ENCODE data around the gene AR. TPM values are rescaled to one million over a fixed set of nuclear protein-coding genes. Genes with fewer than 3 reads are reported as not detected.
A peak's percentile ranks its signal among the peaks of the same experiment; 100 is the strongest.

AR gene
- total and polyA plus RNA-seq, 2 donors (not counting 3 experiments of a cell fraction or from before 2014, with no cell fraction given), result 9.3 to 16.0 TPM

DNA sequence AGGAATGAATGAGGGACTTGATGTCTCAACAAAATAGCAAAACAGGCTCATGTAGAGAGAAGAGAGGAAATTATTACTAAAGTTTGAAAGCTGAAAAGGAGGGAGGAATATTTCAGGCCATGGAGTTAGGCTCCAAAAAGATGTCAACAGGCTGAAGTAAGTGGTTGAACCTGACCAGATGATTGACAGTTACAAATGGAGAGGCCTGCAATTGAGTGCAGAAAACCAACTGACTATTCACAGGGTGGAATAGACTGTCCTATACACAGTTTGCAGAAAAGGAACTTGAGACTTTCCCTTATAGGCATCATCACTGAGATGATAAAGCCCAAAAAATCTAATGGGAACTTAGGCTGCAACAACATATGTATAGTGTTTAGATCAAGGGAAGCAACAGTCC lies 233.3 kb downstream of the AR start:
- no peaks in the 10 kb centered on the region for H3K9me3 ChIP-seq (replicated peaks; ENCODE audit: control insufficient read depth, insufficient read depth, low read length)
- no TSS peak for BruUV-seq (replicated peaks)
- no peak overlapping the region for H3K9ac ChIP-seq (replicated peaks; ENCODE audit: extremely low read depth, insufficient read depth, low read length)
- no peaks in the 10 kb centered on the region for H3K79me2 ChIP-seq (ENCODE audit: control insufficient read depth, insufficient read depth, low read length)
- dilution Hi-C loops (cut with MboI; ENCODE audit: extremely low pct_ligation_motif_present, low sequenced_read_pairs) (no loop called here), intact Hi-C loops (cut with micrococcal nuclease) (no loop called here)
- ChIA-PET CTCF (no interaction called here), POLR2A (no interaction called here)
- no peak for DNase-seq (ENCODE audit: low read depth, low spot score)
- H4K20me1 ChIP-seq (replicated peaks; ENCODE audit: control insufficient read depth, extremely low read depth, insufficient read depth, low read length), result no peaks in the 10 kb centered on the region
- TF ChIP-seq FOS (IDR thresholded peaks at IDR 0.05; ENCODE audit: borderline replicate concordance, insufficient read depth, low read length), result no peak
- no peak for TF ChIP-seq GATA2 (IDR thresholded peaks at IDR 0.05; ENCODE audit: insufficient read depth, insufficient read length, low read depth, low read length)
- TF ChIP-seq, protein P1, sequence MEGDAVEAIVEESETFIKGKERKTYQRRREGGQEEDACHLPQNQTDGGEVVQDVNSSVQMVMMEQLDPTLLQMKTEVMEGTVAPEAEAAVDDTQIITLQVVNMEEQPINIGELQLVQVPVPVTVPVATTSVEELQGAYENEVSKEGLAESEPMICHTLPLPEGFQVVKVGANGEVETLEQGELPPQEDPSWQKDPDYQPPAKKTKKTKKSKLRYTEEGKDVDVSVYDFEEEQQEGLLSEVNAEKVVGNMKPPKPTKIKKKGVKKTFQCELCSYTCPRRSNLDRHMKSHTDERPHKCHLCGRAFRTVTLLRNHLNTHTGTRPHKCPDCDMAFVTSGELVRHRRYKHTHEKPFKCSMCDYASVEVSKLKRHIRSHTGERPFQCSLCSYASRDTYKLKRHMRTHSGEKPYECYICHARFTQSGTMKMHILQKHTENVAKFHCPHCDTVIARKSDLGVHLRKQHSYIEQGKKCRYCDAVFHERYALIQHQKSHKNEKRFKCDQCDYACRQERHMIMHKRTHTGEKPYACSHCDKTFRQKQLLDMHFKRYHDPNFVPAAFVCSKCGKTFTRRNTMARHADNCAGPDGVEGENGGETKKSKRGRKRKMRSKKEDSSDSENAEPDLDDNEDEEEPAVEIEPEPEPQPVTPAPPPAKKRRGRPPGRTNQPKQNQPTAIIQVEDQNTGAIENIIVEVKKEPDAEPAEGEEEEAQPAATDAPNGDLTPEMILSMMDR (IDR thresholded peaks at IDR 0.05; ENCODE audit: extremely low read depth in 1 of 2, insufficient read depth in 1 of 2, low read depth in 1 of 2, low read length in 2 of 2), result no peak
- no peak overlapping the region for H3K4me3 ChIP-seq (replicated peaks in 1 of 3; ENCODE audit: insufficient read depth in 1 of 3, low read depth in 1 of 3, low read length in 3 of 3)
- H3K27me3 ChIP-seq (ENCODE audit: control insufficient read depth in 2 of 2, insufficient read depth in 2 of 2, low read length in 2 of 2), result no peaks in the 10 kb centered on the region
- H3K9me1 ChIP-seq (replicated peaks; ENCODE audit: control insufficient read depth, extremely low read depth, insufficient read depth, low read length), result no peaks in the 10 kb centered on the region
- no peak overlapping the region for H3K27ac ChIP-seq (ENCODE audit: insufficient read depth, low read depth, low read length)
- no peak for FAIRE-seq
- peaks cover 15% of the 10 kb centered on the region for H3K4me1 ChIP-seq (ENCODE audit: control insufficient read depth, extremely low read depth, insufficient read depth, low read length)
- no peak overlapping the region for H2AFZ ChIP-seq (ENCODE audit: low read depth, low read length)
- H3K36me3 ChIP-seq (ENCODE audit: control insufficient read depth in 2 of 2, extremely low read depth in 1 of 2, insufficient read depth in 2 of 2, low read length in 2 of 2), result no peaks in the 10 kb centered on the region
- H3K4me2 ChIP-seq (ENCODE audit: insufficient read depth, low read length), result no peak overlapping the region

DNA sequence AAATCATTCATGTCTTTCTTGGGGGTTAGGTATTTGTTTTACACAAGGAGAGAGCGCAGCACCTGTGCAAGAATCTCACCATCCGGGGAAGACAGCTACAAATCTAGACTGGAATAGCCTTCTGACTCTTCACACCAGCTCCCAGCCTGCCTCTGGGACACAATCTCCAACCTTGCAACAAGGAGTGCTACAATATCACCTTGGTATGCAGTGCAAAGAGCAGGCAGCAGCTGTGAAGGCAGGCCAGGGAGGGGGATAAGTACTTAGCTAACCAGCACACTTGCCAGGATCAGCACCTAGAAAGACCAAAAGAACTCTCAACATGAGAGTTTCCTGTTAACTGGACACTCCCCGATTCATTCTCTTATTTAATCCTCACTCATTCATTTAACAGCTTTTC lies 235.3 kb downstream of the AR start:
- H3K9me1 ChIP-seq (replicated peaks; ENCODE audit: control insufficient read depth, extremely low read depth, insufficient read depth, low read length), result no peaks in the 10 kb centered on the region
- no peak overlapping the region for H3K9ac ChIP-seq (replicated peaks; ENCODE audit: extremely low read depth, insufficient read depth, low read length)
- H3K79me2 ChIP-seq (ENCODE audit: control insufficient read depth, insufficient read depth, low read length), result no peaks in the 10 kb centered on the region
- peaks cover 15% of the 10 kb centered on the region for H3K4me1 ChIP-seq (ENCODE audit: control insufficient read depth, extremely low read depth, insufficient read depth, low read length)
- TF ChIP-seq FOS (IDR thresholded peaks at IDR 0.05; ENCODE audit: borderline replicate concordance, insufficient read depth, low read length) (no peak), EZH2 (IDR thresholded peaks at IDR 0.05; ENCODE audit: borderline replicate concordance, low read depth, low read length, severe bottlenecking) (no peak), MYC (IDR thresholded peaks at IDR 0.05; ENCODE audit: low read depth, low read length) (no peak)
- TF ChIP-seq, protein P1 (IDR thresholded peaks at IDR 0.05; ENCODE audit: extremely low read depth in 1 of 2, insufficient read depth in 1 of 2, low read depth in 1 of 2, low read length in 2 of 2), result no peak
- no peaks in the 10 kb centered on the region for H4K20me1 ChIP-seq (replicated peaks; ENCODE audit: control insufficient read depth, extremely low read depth, insufficient read depth, low read length)
- ChIA-PET POLR2A (no interaction called here), CTCF (no interaction called here)
- H2AFZ ChIP-seq (ENCODE audit: low read depth, low read length), result no peak overlapping the region
- BruUV-seq (replicated peaks), result no TSS peak
- no peaks in the 10 kb centered on the region for H3K27me3 ChIP-seq (ENCODE audit: control insufficient read depth in 2 of 2, insufficient read depth in 2 of 2, low read length in 2 of 2)
- no peak overlapping the region for H3K4me2 ChIP-seq (ENCODE audit: insufficient read depth, low read length)
- no peaks in the 10 kb centered on the region for H3K9me3 ChIP-seq (replicated peaks; ENCODE audit: control insufficient read depth, insufficient read depth, low read length)
- no peak overlapping the region for H3K4me3 ChIP-seq (replicated peaks in 1 of 3; ENCODE audit: insufficient read depth in 1 of 3, low read depth in 1 of 3, low read length in 3 of 3)
- intact Hi-C loops (cut with micrococcal nuclease) (no loop called here), dilution Hi-C loops (cut with MboI; ENCODE audit: extremely low pct_ligation_motif_present, low sequenced_read_pairs) (no loop called here)
- no peaks in the 10 kb centered on the region for H3K36me3 ChIP-seq (ENCODE audit: control insufficient read depth in 2 of 2, extremely low read depth in 1 of 2, insufficient read depth in 2 of 2, low read length in 2 of 2)
- DNase-seq (ENCODE audit: low read depth, low spot score) (no peak), FAIRE-seq (peak; percentile 62)
- H3K27ac ChIP-seq (ENCODE audit: insufficient read depth, low read depth, low read length), result no peak overlapping the region
